H9 (cell line): ENCODE results near the gene LTV1. TPM values are rescaled to one million over a fixed set of nuclear protein-coding genes. Genes with fewer than 3 reads are reported as not detected.

Experiments
- DNase-seq: peaks from one replicate; pipeline ENCODE4 v3.0.0-alpha.2; 2017
- H2AFZ ChIP-seq: one replicate; pipeline ENCODE4 v1.6.1; 2013; ENCODE audit warnings: mild to moderate bottlenecking, low read length, control low read depth, moderate library complexity
- H2AK5ac ChIP-seq: 2 replicates; pipeline ENCODE4 v1.6.1; 2013; ENCODE audit warnings: low read length, control low read depth, mixed read lengths; ENCODE audit not compliant: insufficient read length
- H2BK120ac ChIP-seq: one replicate; pipeline ENCODE4 v1.6.1; 2013; ENCODE audit warnings: low read depth, mild to moderate bottlenecking, low read length, control low read depth, inconsistent platforms; ENCODE audit not compliant: poor library complexity, severe bottlenecking
- H2BK12ac ChIP-seq: 2 replicates; pipeline ENCODE4 v1.6.1; 2013; ENCODE audit warnings: low read length, control low read depth, mixed read lengths, low read depth; ENCODE audit not compliant: insufficient read length
- H2BK15ac ChIP-seq: 2 replicates; pipeline ENCODE4 v1.6.1; 2013; ENCODE audit warnings: low read depth, low read length, control low read depth
- H2BK20ac ChIP-seq: one replicate; pipeline ENCODE4 v1.6.1; 2013; ENCODE audit warnings: low read depth, mild to moderate bottlenecking, low read length, control low read depth, inconsistent platforms; ENCODE audit not compliant: poor library complexity, severe bottlenecking
- H2BK5ac ChIP-seq: 2 replicates; pipeline ENCODE4 v1.6.1; 2013; ENCODE audit warnings: low read length, control low read depth, mixed read lengths; ENCODE audit not compliant: insufficient read length
- H3K14ac ChIP-seq: 2 replicates; pipeline ENCODE4 v1.6.1; 2013; ENCODE audit warnings: low read length, control low read depth; ENCODE audit not compliant: insufficient read depth
- H3K18ac ChIP-seq: 2 replicates; pipeline ENCODE4 v1.6.1; 2013; ENCODE audit warnings: low read depth, mild to moderate bottlenecking, mixed read lengths, low read length, control low read depth; ENCODE audit not compliant: insufficient read length
- H3K23ac ChIP-seq: 2 replicates; pipeline ENCODE4 v1.6.1; 2013; ENCODE audit warnings: low read length, control low read depth, mixed read lengths, low read depth; ENCODE audit not compliant: insufficient read length
- H3K23me2 ChIP-seq: 2 replicates; pipeline ENCODE4 v1.6.1; 2013; ENCODE audit warnings: low read depth, mild to moderate bottlenecking, mixed read lengths, low read length, control low read depth; ENCODE audit not compliant: insufficient read length, poor library complexity, severe bottlenecking
- H3K27ac ChIP-seq: 2 replicates; pipeline ENCODE4 v1.5.1; 2013; ENCODE audit warnings: low read length, control low read depth, mixed read lengths, low read depth; ENCODE audit not compliant: insufficient read length
- H3K27me3 ChIP-seq: 2 replicates; pipeline ENCODE4 v1.6.1; 2013; ENCODE audit warnings: low read length, control low read depth, inconsistent platforms; ENCODE audit not compliant: insufficient read depth
- H3K4ac ChIP-seq: 2 replicates; pipeline ENCODE4 v1.6.1; 2013; ENCODE audit warnings: low read depth, mild to moderate bottlenecking, control low read depth, inconsistent platforms, low read length, moderate library complexity
- H3K4me1 ChIP-seq: 2 replicates; pipeline ENCODE4 v1.6.1; 2013; ENCODE audit warnings: low read length, control low read depth, inconsistent platforms; ENCODE audit not compliant: insufficient read depth
- H3K4me2 ChIP-seq: 2 replicates; pipeline ENCODE4 v1.6.1; 2013; ENCODE audit warnings: low read length, control low read depth, mixed read lengths; ENCODE audit not compliant: insufficient read length, insufficient read depth
- H3K56ac ChIP-seq: 2 replicates; pipeline ENCODE4 v1.6.1; 2013; ENCODE audit warnings: low read depth, mild to moderate bottlenecking, mixed read lengths, low read length, control low read depth; ENCODE audit not compliant: insufficient read length
- H3K79me1 ChIP-seq: 2 replicates; pipeline ENCODE4 v1.6.1; 2013; ENCODE audit warnings: low read depth, mild to moderate bottlenecking, moderate library complexity, low read length, control low read depth, inconsistent platforms; ENCODE audit not compliant: insufficient read depth, poor library complexity, severe bottlenecking
- H3K79me2 ChIP-seq: 2 replicates; pipeline ENCODE4 v1.6.1; 2013; ENCODE audit warnings: low read length, control low read depth, inconsistent platforms; ENCODE audit not compliant: insufficient read depth
- H3K9ac ChIP-seq: 2 replicates; pipeline ENCODE4 v1.6.1; 2013; ENCODE audit warnings: low read length, control low read depth, mixed read lengths; ENCODE audit not compliant: insufficient read length; ENCODE audit errors: extremely low read depth
- H3K9me3 ChIP-seq: one replicate; pipeline ENCODE4 v1.6.1; 2013; ENCODE audit warnings: low read depth, low read length, inconsistent platforms; ENCODE audit not compliant: control insufficient read depth
- H3T11ph ChIP-seq: one replicate; pipeline ENCODE4 v1.6.1; 2013; ENCODE audit warnings: mild to moderate bottlenecking, low read length, control low read depth, inconsistent platforms
- H4K20me1 ChIP-seq: one replicate; pipeline ENCODE4 v1.6.1; 2013; ENCODE audit not compliant: control insufficient read depth, insufficient read length, insufficient read depth
- H4K5ac ChIP-seq: 2 replicates; pipeline ENCODE4 v1.6.1; 2013; ENCODE audit warnings: low read depth, mild to moderate bottlenecking, mixed read lengths, low read length, control low read depth; ENCODE audit not compliant: insufficient read length
- H4K8ac ChIP-seq: replicated peaks from 2 replicates; pipeline ENCODE4 v1.6.1; 2013; ENCODE audit warnings: low read length, control low read depth, mixed read lengths, low read depth; ENCODE audit not compliant: insufficient read length
- H4K91ac ChIP-seq: 2 replicates; pipeline ENCODE4 v1.6.1; 2013; ENCODE audit warnings: low read depth, mild to moderate bottlenecking, moderate library complexity, mixed read lengths, low read length, control low read depth; ENCODE audit not compliant: insufficient read length
- H3K27ac Mint-ChIP-seq, 3 experiments: 2 replicates in 2 of 3; 3 replicates in 1 of 3; pipeline ENCODE4 v1.8.0; 2020 to 2021; ENCODE audit warnings: mixed read lengths in 3 of 3, mild to moderate bottlenecking in 1 of 3, moderate library complexity in 1 of 3
- H3K27me3 Mint-ChIP-seq: 2 replicates; pipeline ENCODE4 v1.8.0; 2021; ENCODE audit warnings: low read depth, mild to moderate bottlenecking, moderate library complexity, mixed read lengths
- H3K36me3 Mint-ChIP-seq, 3 experiments: 2 replicates in 2 of 3; 3 replicates in 1 of 3; pipeline ENCODE4 v1.8.0; 2020 to 2021; ENCODE audit warnings: low read depth in 3 of 3, mixed read lengths in 3 of 3; ENCODE audit not compliant: insufficient read depth in 1 of 3
- H3K4me1 Mint-ChIP-seq, 2 experiments: 2 replicates each; pipeline ENCODE4 v1.8.0; 2020; ENCODE audit warnings: mixed read lengths in 2 of 2
- H3K4me3 Mint-ChIP-seq, 2 experiments: 2 replicates in 1 of 2; 3 replicates in 1 of 2; pipeline ENCODE4 v1.8.0; 2020 to 2021; ENCODE audit warnings: mild to moderate bottlenecking in 2 of 2, mixed read lengths in 2 of 2, moderate library complexity in 1 of 2
- H3K9me3 Mint-ChIP-seq, 2 experiments: 2 replicates in 1 of 2; 3 replicates in 1 of 2; pipeline ENCODE4 v1.8.0; 2020; ENCODE audit warnings: mild to moderate bottlenecking in 2 of 2, mixed read lengths in 2 of 2, moderate library complexity in 1 of 2
- WGBS: extraction: QIAGEN DNeasy Blood & Tissue Kit; methylation state at CpG from one replicate; pipeline ENCODE4 v1.1.7; 2013; ENCODE audit warnings: missing lambda C conversion rate, low lambda C conversion rate, mixed read lengths; ENCODE audit not compliant: insufficient read length; ENCODE audit errors: extremely low coverage; 5-methylcytosine and 5-hydroxymethylcytosine counted together
- total RNA-seq: library from RNA; stranded (reverse); gene quantifications from 2 replicates; pipeline ENCODE4 v1.2.1, GENCODE V29; 2021
- TF ChIP-seq, protein P1 (sequence below): fragments of 200-600 bp; sonication (generic); conservative IDR thresholded peaks from 3 replicates; pipeline ENCODE4 v1.8.0; 2021; ENCODE audit warnings: antibody characterized with exemption, mild to moderate bottlenecking

The LTV1 gene
- total RNA-seq, 1 experiment from 2014 or later = 62.9 TPM

DNA sequence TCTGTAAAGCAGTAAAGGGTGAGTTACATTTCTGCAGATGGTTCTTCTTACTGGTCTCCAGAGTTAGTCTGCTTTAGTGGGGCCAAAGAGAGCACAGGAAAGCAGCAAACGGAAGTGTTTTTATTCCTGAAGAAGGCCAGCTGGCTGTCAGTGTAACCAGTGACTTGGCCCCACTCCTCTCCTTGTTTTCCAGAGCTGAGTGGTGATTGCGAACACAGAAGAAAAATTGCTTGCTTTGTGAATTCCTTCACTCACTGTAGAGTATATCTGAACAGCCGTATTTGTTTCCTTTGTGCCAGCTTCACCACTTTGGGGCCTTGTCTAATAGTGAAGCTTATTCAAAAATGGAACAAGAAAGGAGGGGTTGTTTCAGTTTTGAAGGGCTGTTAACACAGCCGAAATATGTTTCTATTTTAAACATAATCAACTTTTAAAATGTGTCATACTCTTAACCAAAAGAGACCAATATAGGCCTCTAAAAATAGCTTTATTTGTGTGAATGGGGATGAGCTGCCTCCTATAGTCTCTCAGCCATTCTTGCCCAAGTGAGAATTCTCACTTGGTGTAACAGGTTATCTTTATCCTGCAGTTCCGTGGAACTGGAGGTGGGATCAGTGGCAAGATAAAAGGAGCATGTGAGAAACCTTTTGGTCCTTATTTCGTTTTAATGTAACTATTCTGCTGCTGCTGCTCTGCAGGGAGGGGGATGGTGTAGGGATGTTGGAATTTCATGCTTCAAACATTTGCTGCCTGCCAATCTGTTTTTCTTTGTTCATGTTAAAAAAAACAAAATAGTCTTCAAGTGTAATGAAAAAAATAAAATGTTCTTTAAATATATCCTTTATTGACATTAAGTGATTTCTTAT lies 59.0 kb downstream of the LTV1 start:
- no peak overlapping the region for H3K4ac ChIP-seq
- no peaks in the 10 kb centered on the region for H3K36me3 Mint-ChIP-seq

More for the DNA sequence above, 59.0 kb downstream of the LTV1 start:
- Histone ChIP-seq H3K27me3 (no peaks in the 10 kb centered on the region), H2BK15ac (no peak overlapping the region), H2BK12ac (no peak overlapping the region), H3T11ph (no peak overlapping the region), H4K8ac (no peak overlapping the region), H3K9me3 (no peaks in the 10 kb centered on the region), H3K23ac (no peak overlapping the region), H2AFZ (no peak overlapping the region), H3K27ac (no peak overlapping the region), H3K4me2 (no peak overlapping the region), H4K5ac (no peak overlapping the region), H3K23me2 (no peaks in the 10 kb centered on the region), H3K14ac (no peak overlapping the region), H2BK5ac (no peak overlapping the region), H3K56ac (no peak overlapping the region), H4K91ac (no peak overlapping the region), H3K9ac (no peak overlapping the region), H3K4me1 (no peaks in the 10 kb centered on the region), H3K18ac (no peak overlapping the region), H4K20me1 (no peaks in the 10 kb centered on the region), H2AK5ac (no peak overlapping the region), H3K79me1 (no peaks in the 10 kb centered on the region), H2BK20ac (no peak overlapping the region), H3K79me2 (no peaks in the 10 kb centered on the region), H2BK120ac (no peak overlapping the region)
- Mint-ChIP-seq H3K27me3 (peaks cover 4% of the 10 kb centered on the region; the same call in 1 of the 2 replicates), H3K9me3 (no peaks in the 10 kb centered on the region), H3K27ac (no peak overlapping the region), H3K4me3 (no peak overlapping the region), H3K4me1 (0 out of 4 replicates have a peak, but pooled peaks cover 0 to 4% of the 10 kb centered on the region in 2 experiments)
- TF ChIP-seq, protein P1, sequence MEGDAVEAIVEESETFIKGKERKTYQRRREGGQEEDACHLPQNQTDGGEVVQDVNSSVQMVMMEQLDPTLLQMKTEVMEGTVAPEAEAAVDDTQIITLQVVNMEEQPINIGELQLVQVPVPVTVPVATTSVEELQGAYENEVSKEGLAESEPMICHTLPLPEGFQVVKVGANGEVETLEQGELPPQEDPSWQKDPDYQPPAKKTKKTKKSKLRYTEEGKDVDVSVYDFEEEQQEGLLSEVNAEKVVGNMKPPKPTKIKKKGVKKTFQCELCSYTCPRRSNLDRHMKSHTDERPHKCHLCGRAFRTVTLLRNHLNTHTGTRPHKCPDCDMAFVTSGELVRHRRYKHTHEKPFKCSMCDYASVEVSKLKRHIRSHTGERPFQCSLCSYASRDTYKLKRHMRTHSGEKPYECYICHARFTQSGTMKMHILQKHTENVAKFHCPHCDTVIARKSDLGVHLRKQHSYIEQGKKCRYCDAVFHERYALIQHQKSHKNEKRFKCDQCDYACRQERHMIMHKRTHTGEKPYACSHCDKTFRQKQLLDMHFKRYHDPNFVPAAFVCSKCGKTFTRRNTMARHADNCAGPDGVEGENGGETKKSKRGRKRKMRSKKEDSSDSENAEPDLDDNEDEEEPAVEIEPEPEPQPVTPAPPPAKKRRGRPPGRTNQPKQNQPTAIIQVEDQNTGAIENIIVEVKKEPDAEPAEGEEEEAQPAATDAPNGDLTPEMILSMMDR = no peak
- DNase-seq = no peak
- no CpG with 5 or more reads among the region's 6 CpGs for WGBS
